Superior temporal gyrus (tissue), 1 donor: ENCODE results near the gene SCRT2.

Experiments
- DNase-seq: peaks from one replicate; pipeline ENCODE4 v3.0.0-alpha.2; 2016; ENCODE audit errors: extremely low spot score

SCRT2 gene

GRCh38 chr20:672963-673602 is 2.5 kb downstream of the SCRT2 start:
- no peak for DNase-seq

- DNase-seq: no peak
Observed at GRCh38 chr20:671252-672030, 4.2 kb downstream of the SCRT2 start.

GRCh38 chr20:669573-669972 is 6.0 kb downstream of the SCRT2 start:
- DNase-seq: no peak

- no peak for DNase-seq
Observed at GRCh38 chr20:668638-669037, 7.0 kb downstream of the SCRT2 start.

- no peak for DNase-seq
Observed at GRCh38 chr20:668050-668449, 7.6 kb downstream of the SCRT2 start.

- peak; percentile 51 for DNase-seq
Observed at GRCh38 chr20:667351-668034, 8.1 kb downstream of the SCRT2 start.

GRCh38 chr20:666877-667276 is 8.7 kb downstream of the SCRT2 start:
- no peak for DNase-seq

- DNase-seq: no peak
Observed at GRCh38 chr20:665276-665675, 10.3 kb downstream of the SCRT2 start.

- DNase-seq: no peak
Observed at GRCh38 chr20:664576-664975, 11.0 kb downstream of the SCRT2 start.

GRCh38 chr20:664151-664550 is 11.5 kb downstream of the SCRT2 start:
- DNase-seq: no peak

GRCh38 chr20:663315-664090 is 12.1 kb downstream of the SCRT2 start:
- no peak for DNase-seq

- no peak for DNase-seq
Observed at GRCh38 chr20:662277-663192, 13.1 kb downstream of the SCRT2 start.

- DNase-seq: no peak
Observed at GRCh38 chr20:661474-662270, 13.9 kb downstream of the SCRT2 start.

- no peak for DNase-seq
Observed at GRCh38 chr20:658731-659291, 16.8 kb downstream of the SCRT2 start.

GRCh38 chr20:658202-658601 is 17.4 kb downstream of the SCRT2 start:
- no peak for DNase-seq

- no peak for DNase-seq
Observed at GRCh38 chr20:655726-656624, 19.6 kb downstream of the SCRT2 start.

- DNase-seq: no peak
Observed at GRCh38 chr20:654417-654750, 21.2 kb downstream of the SCRT2 start.

- DNase-seq: no peak
Observed at GRCh38 chr20:653590-654416, 21.8 kb downstream of the SCRT2 start.
